Suprapubic skin (tissue), 4 donors: Measurements from ENCODE around the gene ASTN2.

ENCODE experiments used
- CTCF ChIP-seq, 2 donors: fragments of 200-600 bp in 1 of 2; fragments of 450-650 bp in 1 of 2; sonication (generic) in 1 of 2; IDR thresholded peaks; one replicate each; pipeline ENCODE4 v1.5.1; 2016 to 2019; ENCODE audit warnings: antibody characterized with exemption in 2 of 2, mild to moderate bottlenecking in 1 of 2, moderate library complexity in 1 of 2
- EP300 ChIP-seq: sonication (generic); formaldehyde crosslinking; IDR thresholded peaks from one replicate; pipeline ENCODE4 v1.6.1; 2017; ENCODE audit warnings: antibody characterized with exemption
- POLR2AphosphoS5 ChIP-seq, 3 donors: sonication (generic); formaldehyde crosslinking; IDR thresholded peaks; one replicate each; pipeline ENCODE4 v1.6.1; 2017; ENCODE audit warnings: antibody characterized with exemption in 3 of 3

- TF ChIP-seq POLR2AphosphoS5 (IDR thresholded peaks at IDR 0.05): no peak
- no peak for TF ChIP-seq CTCF (IDR thresholded peaks at IDR 0.05)
- TF ChIP-seq EP300: no peak
Observed at GRCh38 chr9:116490321-116490720, 924.5 kb downstream of the ASTN2 start.
